HCT116 (cell line): Measurements from ENCODE around the gene ERAL1. TPM values are rescaled to one million over a fixed set of nuclear protein-coding genes. Genes with fewer than 3 reads are reported as not detected.

Experiments used
- ATAC-seq: fragments of 200-7000 bp; cut with Tn5 transposase; 2 replicates; pipeline ENCODE4 v1.9.1; 2020; ENCODE audit warnings: mild to moderate bottlenecking, moderate library complexity
- BruUV-seq: library from RNA; stranded (reverse); fragments of 400-500 nt; replicated peaks from 2 replicates; lab custom pipeline; 2021; lab: Mats Ljungman, UMichigan
- CTCF ChIA-PET: fragments of 300-600 bp; sonication (Branson Sonifier 250); formaldehyde crosslinking; loops from one replicate; lab custom pipeline; 2021; ENCODE audit warnings: antibody characterized with exemption; lab: Charles Lee
- POLR2A ChIA-PET: fragments of 300-600, 350-600 bp; sonication (Branson Sonifier 250); formaldehyde crosslinking; loops from one replicate; lab custom pipeline; 2021; ENCODE audit warnings: antibody characterized with exemption; lab: Charles Lee
- RAD21 ChIA-PET, 2 experiments: fragments of 300-600 bp; sonication (Branson Sonifier 250); formaldehyde crosslinking; loops; one replicate each; lab custom pipeline; 2023; ENCODE audit warnings: low total read pairs in 2 of 2; ENCODE audit not compliant: uncharacterized antibody in 2 of 2, unreplicated experiment in 2 of 2, low non-redundant PET in 1 of 2; lab: Charles Lee
- DNase-seq: peaks from one replicate; pipeline ENCODE4 v3.0.0-alpha.2; 2010; ENCODE audit warnings: low read depth, low spot score
- H2AFZ ChIP-seq: fragments of 200-600 bp; shearing (Covaris generic), sonication (generic); 2 replicates; pipeline ENCODE4 v1.6.1; 2017; ENCODE audit warnings: low read depth, mixed run types, mixed read lengths, antibody characterized with exemption, low read length; ENCODE audit not compliant: poor library complexity, severe bottlenecking
- H3K27ac ChIP-seq: 2 replicates; pipeline ENCODE4 v1.5.1; 2012; ENCODE audit warnings: low read depth, low read length
- H3K27me3 ChIP-seq: fragments of 200-600 bp; sonication (generic); 2 replicates; pipeline ENCODE4 v1.6.1; 2016; ENCODE audit warnings: mixed run types, low read length, mixed read lengths; ENCODE audit not compliant: insufficient read depth
- H3K36me3 ChIP-seq, 2 experiments: fragments of 200-500 bp in 1 of 2; fragments of 200-600 bp in 1 of 2; sonication (Bioruptor generic) in 1 of 2; sonication (generic) in 1 of 2; 2 replicates each; pipeline versions ENCODE4 v1.5.1 to v1.6.1; 2014 to 2016; ENCODE audit warnings: low read length in 2 of 2, inconsistent platforms in 1 of 2, mixed read lengths in 1 of 2, mixed run types in 1 of 2; ENCODE audit not compliant: insufficient read depth in 2 of 2, control insufficient read depth in 1 of 2
- H3K4me1 ChIP-seq, 2 experiments: fragments of 200-600 bp in 1 of 2; sonication (generic) in 1 of 2; 2 replicates each; pipeline versions ENCODE4 v1.5.1 to v1.6.1; 2012 to 2017; ENCODE audit warnings: low read length in 2 of 2, inconsistent platforms in 1 of 2, mild to moderate bottlenecking in 1 of 2, mixed read lengths in 1 of 2, mixed run types in 1 of 2, moderate library complexity in 1 of 2; ENCODE audit not compliant: insufficient read depth in 2 of 2, control insufficient read depth in 1 of 2
- H3K4me2 ChIP-seq: fragments of 200-600 bp; sonication (generic); 2 replicates; pipeline ENCODE4 v1.6.1; 2017; ENCODE audit warnings: mixed run types, low read length, mixed read lengths
- H3K4me3 ChIP-seq, 2 experiments: fragments of 200-600 bp in 1 of 2; sonication (generic) in 1 of 2; replicated peaks in 1 of 2; 2 replicates each; pipeline ENCODE4 v1.5.1; 2011 to 2016; ENCODE audit warnings: low read length in 2 of 2, control low read depth in 1 of 2, low read depth in 1 of 2, mild to moderate bottlenecking in 1 of 2, mixed read lengths in 1 of 2, mixed run types in 1 of 2
- H3K79me2 ChIP-seq: fragments of 200-600 bp; sonication (generic); 2 replicates; pipeline ENCODE4 v1.6.1; 2017; ENCODE audit warnings: mild to moderate bottlenecking, mixed run types, low read length, moderate library complexity, mixed read lengths; ENCODE audit not compliant: insufficient read depth
- H3K9ac ChIP-seq: fragments of 200-600 bp; sonication (generic); 2 replicates; pipeline ENCODE4 v1.6.1; 2016; ENCODE audit warnings: low read length, mixed read lengths
- H3K9me2 ChIP-seq: fragments of 200-600 bp; sonication (generic), shearing (Covaris generic); 2 replicates; pipeline ENCODE4 v1.6.1; 2017; ENCODE audit warnings: mixed run types, mild to moderate bottlenecking, moderate library complexity; ENCODE audit not compliant: insufficient read depth
- H3K9me3 ChIP-seq, 2 experiments: fragments of 200-500 bp in 1 of 2; fragments of 200-600 bp in 1 of 2; sonication (Bioruptor generic) in 1 of 2; sonication (generic) in 1 of 2; 2 replicates each; pipeline ENCODE4 v1.6.1; 2014 to 2017; ENCODE audit warnings: low read length in 2 of 2, mixed read lengths in 2 of 2, inconsistent platforms in 1 of 2, low read depth in 1 of 2, mild to moderate bottlenecking in 1 of 2, mixed run types in 1 of 2, moderate library complexity in 1 of 2; ENCODE audit not compliant: control insufficient read depth in 1 of 2, insufficient read depth in 1 of 2
- H4K20me1 ChIP-seq: fragments of 200-600 bp; sonication (generic), shearing (Covaris generic); 2 replicates; pipeline ENCODE4 v1.6.1; 2017; ENCODE audit warnings: mixed run types, mild to moderate bottlenecking, moderate library complexity; ENCODE audit not compliant: insufficient read depth
- CBX3 ChIP-seq: IDR thresholded peaks from 2 replicates; pipeline ENCODE4 v1.6.1; 2012; ENCODE audit warnings: low read depth
- CEBPB ChIP-seq: IDR thresholded peaks from 2 replicates; pipeline ENCODE4 v1.6.1; 2012; ENCODE audit warnings: low read depth
- EGR1 ChIP-seq: IDR thresholded peaks from 2 replicates; pipeline ENCODE4 v1.6.1; 2012; ENCODE audit warnings: low read depth
- EZH2phosphoT487 ChIP-seq: fragments of 200-600 bp; IDR thresholded peaks from 2 replicates; pipeline ENCODE4 v1.6.1; 2018; ENCODE audit warnings: antibody characterized with exemption, borderline replicate concordance
- FOSL1 ChIP-seq: IDR thresholded peaks from 2 replicates; pipeline ENCODE4 v1.6.1; 2012; ENCODE audit warnings: low read depth
- JUND ChIP-seq: IDR thresholded peaks from 2 replicates; pipeline ENCODE4 v1.6.1; 2012
- POLR2A ChIP-seq: IDR thresholded peaks from 2 replicates; pipeline ENCODE4 v1.7.0; 2011; ENCODE audit warnings: borderline replicate concordance; ENCODE audit not compliant: insufficient read depth, insufficient read length; ENCODE audit errors: extremely low read depth
- POLR2AphosphoS5 ChIP-seq: IDR thresholded peaks from 2 replicates; pipeline ENCODE4 v1.6.1; 2011; ENCODE audit warnings: mild to moderate bottlenecking, low read depth, low read length, moderate library complexity
- RAD21 ChIP-seq: IDR thresholded peaks from 2 replicates; pipeline ENCODE4 v1.6.1; 2012; ENCODE audit warnings: low read depth, mild to moderate bottlenecking
- SIN3A ChIP-seq: IDR thresholded peaks from 2 replicates; pipeline ENCODE4 v1.6.1; 2012; ENCODE audit warnings: low read depth
- SP1 ChIP-seq: IDR thresholded peaks from 2 replicates; pipeline ENCODE4 v1.6.1; 2012; ENCODE audit warnings: low read depth
- YY1 ChIP-seq: IDR thresholded peaks from 2 replicates; pipeline ENCODE4 v1.6.1; 2011; ENCODE audit warnings: low read length, low read depth, moderate library complexity, mild to moderate bottlenecking; ENCODE audit not compliant: insufficient replicate concordance; ENCODE audit errors: extremely low read depth
- ZFX ChIP-seq: fragments of 450-650 bp; IDR thresholded peaks from 2 replicates; pipeline ENCODE4 v1.6.1; 2017
- ZNF274 ChIP-seq: fragments of 200-500 bp; sonication (Bioruptor generic); IDR thresholded peaks from 2 replicates; pipeline ENCODE4 v1.6.1; 2014; ENCODE audit warnings: mild to moderate bottlenecking, low read depth, low read length, inconsistent platforms
- intact Hi-C: fragments of 100-400 bp; cut with micrococcal nuclease; formaldehyde crosslinking; loops from 2 replicates; pipeline ENCODE4 v1.10.0; 2022
- total RNA-seq: library from RNA; stranded (reverse); gene quantifications from one replicate; pipeline ENCODE4 v1.2.1, GENCODE V29; 2021; ENCODE audit not compliant: unreplicated experiment
- TF ChIP-seq, protein P1 (sequence below): IDR thresholded peaks from 2 replicates; pipeline ENCODE4 v1.6.1; 2012; ENCODE audit warnings: low read depth
- TF ChIP-seq, protein P2 (sequence below): IDR thresholded peaks from 2 replicates; pipeline ENCODE4 v1.6.1; 2012

The ERAL1 gene
- total RNA-seq, 1 experiment from 2014 or later = 52.0 TPM

DNA sequence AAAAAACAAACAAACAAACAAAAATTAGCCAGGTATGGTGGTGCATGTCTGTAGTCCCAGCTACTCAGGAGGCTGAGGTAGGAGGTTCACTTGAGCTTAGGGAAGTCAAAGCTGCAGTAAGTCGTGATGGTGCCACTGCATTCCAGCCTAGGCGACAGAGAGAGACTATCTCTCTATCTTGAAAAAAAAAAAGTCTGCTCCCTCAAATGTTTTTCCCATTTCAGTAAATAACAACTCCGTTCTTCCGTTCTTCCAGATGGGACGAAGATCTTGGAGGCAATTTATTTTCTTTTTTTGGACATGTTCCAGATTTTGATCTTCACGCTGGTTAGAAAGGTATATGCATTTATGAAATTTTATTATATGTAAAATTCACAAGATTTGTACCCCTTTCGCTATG, 19.0 kb downstream of the ERAL1 start:
- H3K9me2 ChIP-seq = no peaks in the 10 kb centered on the region
- no peak overlapping the region for H2AFZ ChIP-seq
- no peak overlapping the region for H3K4me3 ChIP-seq
- ChIA-PET RAD21 (no interaction called here), POLR2A (no interaction called here), CTCF (no interaction called here)
- no peaks in the 10 kb centered on the region for H3K79me2 ChIP-seq
- no peak overlapping the region for H3K9ac ChIP-seq
- intact Hi-C loops = no loop called here
- no peak overlapping the region for H3K4me2 ChIP-seq
- H3K36me3 ChIP-seq = no peaks in the 10 kb centered on the region
- no peaks in the 10 kb centered on the region for H4K20me1 ChIP-seq
- no peak for ATAC-seq
- no peak overlapping the region for H3K27ac ChIP-seq
- no TSS peak for BruUV-seq
- no peaks in the 10 kb centered on the region for H3K27me3 ChIP-seq
- H3K4me1 ChIP-seq = no peaks in the 10 kb centered on the region; a peak in 1 of 4 replicates
- no peaks in the 10 kb centered on the region for H3K9me3 ChIP-seq
- TF ChIP-seq CBX3 (no peak), ZFX (no peak)
- DNase-seq = no peak

DNA sequence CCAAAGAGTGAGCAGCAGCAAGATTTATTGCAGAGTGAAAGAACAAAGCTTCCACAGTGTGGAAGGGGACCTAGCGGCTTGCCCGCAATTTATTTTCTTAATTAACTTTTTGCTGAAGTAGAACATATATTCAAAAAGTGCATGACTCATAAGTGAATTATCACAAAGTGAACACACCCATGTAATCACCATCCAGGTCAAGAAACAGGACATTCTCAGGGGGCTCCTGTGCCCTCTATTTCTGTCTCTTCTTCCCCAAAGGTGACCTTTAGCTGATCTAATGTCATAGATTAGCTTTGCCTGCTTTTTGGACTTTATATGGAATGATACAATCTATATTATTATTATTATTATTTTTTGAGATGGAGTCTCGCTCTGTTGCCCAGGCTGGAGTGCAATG, 19.9 kb downstream of the ERAL1 start:
- H3K9me3 ChIP-seq = no peaks in the 10 kb centered on the region
- ChIA-PET RAD21 (no interaction called here), CTCF (no interaction called here), POLR2A (no interaction called here)
- no peak overlapping the region for H2AFZ ChIP-seq
- H3K4me1 ChIP-seq = no peaks in the 10 kb centered on the region; a peak in 1 of 4 replicates
- TF ChIP-seq YY1 (no peak), CEBPB (no peak), EGR1 (no peak), CBX3 (no peak), POLR2AphosphoS5 (no peak), RAD21 (no peak), EZH2phosphoT487 (no peak), JUND (no peak), SIN3A (no peak), SP1 (no peak), ZFX (no peak), POLR2A (no peak), ZNF274 (no peak), FOSL1 (no peak)
- TF ChIP-seq, protein P1, sequence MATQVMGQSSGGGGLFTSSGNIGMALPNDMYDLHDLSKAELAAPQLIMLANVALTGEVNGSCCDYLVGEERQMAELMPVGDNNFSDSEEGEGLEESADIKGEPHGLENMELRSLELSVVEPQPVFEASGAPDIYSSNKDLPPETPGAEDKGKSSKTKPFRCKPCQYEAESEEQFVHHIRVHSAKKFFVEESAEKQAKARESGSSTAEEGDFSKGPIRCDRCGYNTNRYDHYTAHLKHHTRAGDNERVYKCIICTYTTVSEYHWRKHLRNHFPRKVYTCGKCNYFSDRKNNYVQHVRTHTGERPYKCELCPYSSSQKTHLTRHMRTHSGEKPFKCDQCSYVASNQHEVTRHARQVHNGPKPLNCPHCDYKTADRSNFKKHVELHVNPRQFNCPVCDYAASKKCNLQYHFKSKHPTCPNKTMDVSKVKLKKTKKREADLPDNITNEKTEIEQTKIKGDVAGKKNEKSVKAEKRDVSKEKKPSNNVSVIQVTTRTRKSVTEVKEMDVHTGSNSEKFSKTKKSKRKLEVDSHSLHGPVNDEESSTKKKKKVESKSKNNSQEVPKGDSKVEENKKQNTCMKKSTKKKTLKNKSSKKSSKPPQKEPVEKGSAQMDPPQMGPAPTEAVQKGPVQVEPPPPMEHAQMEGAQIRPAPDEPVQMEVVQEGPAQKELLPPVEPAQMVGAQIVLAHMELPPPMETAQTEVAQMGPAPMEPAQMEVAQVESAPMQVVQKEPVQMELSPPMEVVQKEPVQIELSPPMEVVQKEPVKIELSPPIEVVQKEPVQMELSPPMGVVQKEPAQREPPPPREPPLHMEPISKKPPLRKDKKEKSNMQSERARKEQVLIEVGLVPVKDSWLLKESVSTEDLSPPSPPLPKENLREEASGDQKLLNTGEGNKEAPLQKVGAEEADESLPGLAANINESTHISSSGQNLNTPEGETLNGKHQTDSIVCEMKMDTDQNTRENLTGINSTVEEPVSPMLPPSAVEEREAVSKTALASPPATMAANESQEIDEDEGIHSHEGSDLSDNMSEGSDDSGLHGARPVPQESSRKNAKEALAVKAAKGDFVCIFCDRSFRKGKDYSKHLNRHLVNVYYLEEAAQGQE = no peak
- TF ChIP-seq, protein P2, sequence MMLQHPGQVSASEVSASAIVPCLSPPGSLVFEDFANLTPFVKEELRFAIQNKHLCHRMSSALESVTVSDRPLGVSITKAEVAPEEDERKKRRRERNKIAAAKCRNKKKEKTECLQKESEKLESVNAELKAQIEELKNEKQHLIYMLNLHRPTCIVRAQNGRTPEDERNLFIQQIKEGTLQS = no peak
- no peak overlapping the region for H3K9ac ChIP-seq
- H4K20me1 ChIP-seq = no peaks in the 10 kb centered on the region
- ATAC-seq (no peak), DNase-seq (no peak)
- no peaks in the 10 kb centered on the region for H3K79me2 ChIP-seq
- BruUV-seq = no TSS peak
- H3K4me3 ChIP-seq = no peak overlapping the region
- H3K27ac ChIP-seq = no peak overlapping the region
- H3K9me2 ChIP-seq = no peaks in the 10 kb centered on the region
- intact Hi-C loops = no loop called here
- no peak overlapping the region for H3K4me2 ChIP-seq
- 0 out of 4 replicates have a peak, but pooled peaks cover 0 to 1% of the 10 kb centered on the region in 2 experiments for H3K36me3 ChIP-seq
- H3K27me3 ChIP-seq = no peaks in the 10 kb centered on the region
